Heart left ventricle (tissue), 13 donors: ENCODE data around the gene ASB18.

Experiments used
- POLR2A ChIP-seq, 2 donors: fragments of 450-650 bp; IDR thresholded peaks; one replicate each; pipeline ENCODE4 v1.6.1; 2017; ENCODE audit warnings: antibody characterized with exemption in 2 of 2, mild to moderate bottlenecking in 2 of 2, moderate library complexity in 2 of 2
- TF ChIP-seq, protein P1 (sequence below), 12 donors: fragments of 200-600 bp; sonication (generic) in 4 of 12; IDR thresholded peaks; one replicate each; pipeline versions ENCODE4 v1.5.0 to v1.8.0; 2018 to 2022; ENCODE audit warnings: antibody characterized with exemption in 12 of 12, mild to moderate bottlenecking in 5 of 12
- donor health status: ischemic (EF 13 %, LVEDD 7.1; RV severe dilation, severe dysfunction).
- donor health status: DM: no; HTN: yes; CAD: no.
- donor health status: DM: no; HTN: no; CAD: no.
- donor health status: ischemic (EF 25% LVEDD 6.9; RV normal size, moderate dysfunction).
- donor health status: ischemic (EF 25% LVEDD 5.7; RV mildly dilated, moderate dysfunction).
- donor health status: ischemic (EF 35%, LVEDD 5.7; RV mildly dilated, moderate dysfunction).
- donor health status: nonischemic (EF 11% LVEDD 7.7; RV severe dilation, severe dysfunction).
- donor health status: DM: yes; HTN: yes; CAD: no.
- donor health status: PGD.
- donor health status: ischemic (EF 29% LVEDD 5.4; RV normal size, mild dysfunction).
- donor health status: nonischemic (EF 23%, LVEDD 6.1; RV moderate dilation, normal function).

DNA sequence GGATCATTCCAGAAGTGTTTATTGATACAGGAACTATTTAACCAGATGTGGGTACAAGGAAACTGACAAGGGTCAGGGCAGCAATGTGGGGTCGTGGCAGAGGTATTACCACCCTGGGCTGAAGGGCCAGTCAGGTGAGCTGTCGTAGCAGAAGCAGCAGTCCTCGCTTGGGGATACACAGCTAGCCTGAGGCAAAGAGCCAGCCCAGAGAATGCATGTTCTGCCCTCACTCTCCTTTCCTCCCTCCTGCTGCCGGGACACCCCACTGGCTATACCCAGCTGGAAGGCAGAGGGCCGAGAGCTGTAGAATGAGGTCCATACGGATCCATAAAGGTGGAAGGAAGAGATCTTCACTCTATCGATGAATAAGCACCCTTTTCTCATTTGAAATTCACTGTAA is 63.8 kb downstream of the ASB18 start:
- TF ChIP-seq, protein P1, sequence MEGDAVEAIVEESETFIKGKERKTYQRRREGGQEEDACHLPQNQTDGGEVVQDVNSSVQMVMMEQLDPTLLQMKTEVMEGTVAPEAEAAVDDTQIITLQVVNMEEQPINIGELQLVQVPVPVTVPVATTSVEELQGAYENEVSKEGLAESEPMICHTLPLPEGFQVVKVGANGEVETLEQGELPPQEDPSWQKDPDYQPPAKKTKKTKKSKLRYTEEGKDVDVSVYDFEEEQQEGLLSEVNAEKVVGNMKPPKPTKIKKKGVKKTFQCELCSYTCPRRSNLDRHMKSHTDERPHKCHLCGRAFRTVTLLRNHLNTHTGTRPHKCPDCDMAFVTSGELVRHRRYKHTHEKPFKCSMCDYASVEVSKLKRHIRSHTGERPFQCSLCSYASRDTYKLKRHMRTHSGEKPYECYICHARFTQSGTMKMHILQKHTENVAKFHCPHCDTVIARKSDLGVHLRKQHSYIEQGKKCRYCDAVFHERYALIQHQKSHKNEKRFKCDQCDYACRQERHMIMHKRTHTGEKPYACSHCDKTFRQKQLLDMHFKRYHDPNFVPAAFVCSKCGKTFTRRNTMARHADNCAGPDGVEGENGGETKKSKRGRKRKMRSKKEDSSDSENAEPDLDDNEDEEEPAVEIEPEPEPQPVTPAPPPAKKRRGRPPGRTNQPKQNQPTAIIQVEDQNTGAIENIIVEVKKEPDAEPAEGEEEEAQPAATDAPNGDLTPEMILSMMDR (IDR thresholded peaks at IDR 0.05) = no peak
- no peak for TF ChIP-seq POLR2A (IDR thresholded peaks at IDR 0.05)
